ENCODE measurements around the gene HSPB1.

HSPB1 gene

GRCh38 chr7:76261329-76261728 is 41.1 kb upstream of the HSPB1 start:
- peaks cover 74% of the 10 kb centered on the region for H3K27me3 ChIP-seq

GRCh38 chr7:76261931-76262330 is 40.5 kb upstream of the HSPB1 start:
- Histone ChIP-seq H3K4me1 (ENCODE audit: control insufficient read depth in 1 of 2, insufficient read depth in 1 of 2, low read depth in 1 of 2, low read length in 1 of 2) (peaks cover 0 to 3% of the 10 kb centered on the region in 2 experiments), H3K27ac (no peak overlapping the region), H3K4me3 (ENCODE audit: low read depth in 1 of 2, low read length in 1 of 2) (no peak overlapping the region), H3K27me3 (peaks cover 73% of the 10 kb centered on the region), H3K36me3 (no peaks in the 10 kb centered on the region), H3K9me3 (no peaks in the 10 kb centered on the region)
- TF ChIP-seq CTCF (IDR thresholded peaks at IDR 0.05) = no peak

More at GRCh38 chr7:76261329-76261728, 41.1 kb upstream of the HSPB1 start:
- no peak overlapping the region for H3K27ac ChIP-seq
- no peaks in the 10 kb centered on the region for H3K9me3 ChIP-seq
- no peak for TF ChIP-seq CTCF (IDR thresholded peaks at IDR 0.05)
- no peaks in the 10 kb centered on the region for H3K36me3 ChIP-seq
- no peaks in the 10 kb centered on the region for H3K4me1 ChIP-seq (ENCODE audit: control insufficient read depth in 1 of 2, insufficient read depth in 1 of 2, low read depth in 1 of 2, low read length in 1 of 2)
- no peak overlapping the region for H3K4me3 ChIP-seq (ENCODE audit: low read depth in 1 of 2, low read length in 1 of 2)

GRCh38 chr7:76262683-76263402 is 39.6 kb upstream of the HSPB1 start:
- no peak overlapping the region for H3K4me3 ChIP-seq (ENCODE audit: low read depth in 1 of 2, low read length in 1 of 2)
- H3K4me1 ChIP-seq (ENCODE audit: control insufficient read depth in 1 of 2, insufficient read depth in 1 of 2, low read depth in 1 of 2, low read length in 1 of 2) = peaks cover 0 to 9% of the 10 kb centered on the region in 2 experiments
- H3K27ac ChIP-seq = no peak overlapping the region
- H3K27me3 ChIP-seq = peaks cover 75% of the 10 kb centered on the region
- no peak for TF ChIP-seq CTCF (IDR thresholded peaks at IDR 0.05)
- H3K9me3 ChIP-seq = no peaks in the 10 kb centered on the region
- H3K36me3 ChIP-seq = no peaks in the 10 kb centered on the region

- Histone ChIP-seq H3K4me3 (ENCODE audit: low read depth in 1 of 2, low read length in 1 of 2) (no peak overlapping the region), H3K27me3 (peaks cover 75% of the 10 kb centered on the region), H3K27ac (no peak overlapping the region), H3K36me3 (no peaks in the 10 kb centered on the region), H3K4me1 (ENCODE audit: control insufficient read depth in 1 of 2, insufficient read depth in 1 of 2, low read depth in 1 of 2, low read length in 1 of 2) (peaks cover 0 to 9% of the 10 kb centered on the region in 2 experiments), H3K9me3 (no peaks in the 10 kb centered on the region)
- TF ChIP-seq CTCF (IDR thresholded peaks at IDR 0.05) = no peak
Measured at GRCh38 chr7:76265299-76265698, 37.2 kb upstream of the HSPB1 start.

- Histone ChIP-seq H3K36me3 (no peaks in the 10 kb centered on the region), H3K27ac (no peak overlapping the region), H3K27me3 (peaks cover 76% of the 10 kb centered on the region), H3K9me3 (no peaks in the 10 kb centered on the region), H3K4me3 (ENCODE audit: low read depth in 1 of 2, low read length in 1 of 2) (no peak overlapping the region), H3K4me1 (ENCODE audit: control insufficient read depth in 1 of 2, insufficient read depth in 1 of 2, low read depth in 1 of 2, low read length in 1 of 2) (peaks cover 0 to 9% of the 10 kb centered on the region in 2 experiments)
- no peak for TF ChIP-seq CTCF (IDR thresholded peaks at IDR 0.05)
Measured at GRCh38 chr7:76267107-76267893, 35.2 kb upstream of the HSPB1 start.
